SK-N-SH treated with all-trans-retinoic acid at 6 μM for 48 hours (cell line): ENCODE results near the gene TTC33.
"Not testable (repeated sequence)": the region's sequence is repeated elsewhere in the genome, so short reads cannot be mapped to it uniquely, and the experiment has no call there.

Experiments used
- ATAC-seq: fragments of 200-7000 bp; cut with Tn5 transposase; 3 replicates; pipeline ENCODE4 v1.9.1; 2020; ENCODE audit warnings: mild to moderate bottlenecking, moderate library complexity
- ARNTL ChIP-seq: fragments of 450-650 bp; formaldehyde crosslinking; IDR thresholded peaks from 2 replicates; pipeline ENCODE4 v1.5.0; 2020; ENCODE audit warnings: low read depth, mild to moderate bottlenecking, moderate library complexity, borderline replicate concordance
- CSDC2 ChIP-seq: fragments of 250-450 bp; sonication (Bioruptor Pico); IDR thresholded peaks from 2 replicates; pipeline ENCODE4 v1.5.0; 2020; ENCODE audit warnings: mild to moderate bottlenecking, moderate library complexity
- ESRRG ChIP-seq: fragments of 250-450 bp; sonication (Bioruptor Pico); IDR thresholded peaks from 2 replicates; pipeline ENCODE4 v1.6.1; 2021; ENCODE audit warnings: mild to moderate bottlenecking
- GLIS3 ChIP-seq: fragments of 250-450 bp; sonication (Bioruptor Pico); IDR thresholded peaks from 2 replicates; pipeline ENCODE4 v1.5.0; 2020; ENCODE audit warnings: mild to moderate bottlenecking, moderate library complexity
- OSR1 ChIP-seq: fragments of 250-450 bp; sonication (Bioruptor Pico); IDR thresholded peaks from 2 replicates; pipeline ENCODE4 v1.8.0; 2022; ENCODE audit warnings: moderate library complexity, mild to moderate bottlenecking, inconsistent platforms
- PPARA ChIP-seq: fragments of 250-450 bp; sonication (Bioruptor Pico); IDR thresholded peaks from 2 replicates; pipeline ENCODE4 v1.5.0; 2020; ENCODE audit warnings: mild to moderate bottlenecking, borderline replicate concordance
- TCF4 ChIP-seq: fragments of 250-450 bp; sonication (Bioruptor Pico); IDR thresholded peaks from 2 replicates; pipeline ENCODE4 v1.8.0; 2021; ENCODE audit warnings: mild to moderate bottlenecking, moderate library complexity, borderline replicate concordance
- TOX ChIP-seq: fragments of 250-450 bp; sonication (Bioruptor Pico); IDR thresholded peaks from 2 replicates; pipeline ENCODE4 v1.8.0; 2021; ENCODE audit warnings: mild to moderate bottlenecking, moderate library complexity, borderline replicate concordance
- ZFP3 ChIP-seq: fragments of 250-450 bp; sonication (Bioruptor Pico); IDR thresholded peaks from 2 replicates; pipeline ENCODE4 v1.5.0; 2020; ENCODE audit warnings: mild to moderate bottlenecking, moderate library complexity
- ZFP30 ChIP-seq: fragments of 450-650 bp; formaldehyde crosslinking; IDR thresholded peaks from 2 replicates; pipeline ENCODE4 v1.5.0; 2022; ENCODE audit warnings: mild to moderate bottlenecking, moderate library complexity
- ZNF565 ChIP-seq: fragments of 450-650 bp; formaldehyde crosslinking; conservative IDR thresholded peaks from 2 replicates; pipeline ENCODE4 v1.5.0; 2020; ENCODE audit warnings: low read depth, mild to moderate bottlenecking, moderate library complexity
- ZNF70 ChIP-seq: fragments of 450-650 bp; formaldehyde crosslinking; IDR thresholded peaks from 2 replicates; pipeline ENCODE4 v1.5.0; 2020; ENCODE audit warnings: mild to moderate bottlenecking, moderate library complexity
- ZNF8 ChIP-seq: fragments of 450-650 bp; formaldehyde crosslinking; IDR thresholded peaks from 2 replicates; pipeline ENCODE4 v1.5.0; 2020; ENCODE audit warnings: mild to moderate bottlenecking, moderate library complexity
- TF ChIP-seq, protein P1 (sequence below): fragments of 250-450 bp; sonication (Bioruptor Pico); IDR thresholded peaks from 2 replicates; pipeline ENCODE4 v1.5.0; 2020; ENCODE audit warnings: mild to moderate bottlenecking, moderate library complexity
- TF ChIP-seq, protein P2 (sequence below): fragments of 250-450 bp; sonication (Bioruptor Pico); IDR thresholded peaks from 2 replicates; pipeline ENCODE4 v1.8.0; 2021; ENCODE audit warnings: low read depth, mild to moderate bottlenecking, moderate library complexity, borderline replicate concordance
- TF ChIP-seq, protein P3 (sequence below): fragments of 250-450 bp; sonication (Bioruptor Pico); IDR thresholded peaks from 2 replicates; pipeline ENCODE4 v1.5.1; 2021; ENCODE audit warnings: mild to moderate bottlenecking, moderate library complexity
- TF ChIP-seq, protein P4 (sequence below): fragments of 250-450 bp; sonication (Bioruptor Pico); IDR thresholded peaks from 2 replicates; pipeline ENCODE4 v1.5.1; 2020; ENCODE audit warnings: low read depth, mild to moderate bottlenecking, moderate library complexity

Gene TTC33

DNA sequence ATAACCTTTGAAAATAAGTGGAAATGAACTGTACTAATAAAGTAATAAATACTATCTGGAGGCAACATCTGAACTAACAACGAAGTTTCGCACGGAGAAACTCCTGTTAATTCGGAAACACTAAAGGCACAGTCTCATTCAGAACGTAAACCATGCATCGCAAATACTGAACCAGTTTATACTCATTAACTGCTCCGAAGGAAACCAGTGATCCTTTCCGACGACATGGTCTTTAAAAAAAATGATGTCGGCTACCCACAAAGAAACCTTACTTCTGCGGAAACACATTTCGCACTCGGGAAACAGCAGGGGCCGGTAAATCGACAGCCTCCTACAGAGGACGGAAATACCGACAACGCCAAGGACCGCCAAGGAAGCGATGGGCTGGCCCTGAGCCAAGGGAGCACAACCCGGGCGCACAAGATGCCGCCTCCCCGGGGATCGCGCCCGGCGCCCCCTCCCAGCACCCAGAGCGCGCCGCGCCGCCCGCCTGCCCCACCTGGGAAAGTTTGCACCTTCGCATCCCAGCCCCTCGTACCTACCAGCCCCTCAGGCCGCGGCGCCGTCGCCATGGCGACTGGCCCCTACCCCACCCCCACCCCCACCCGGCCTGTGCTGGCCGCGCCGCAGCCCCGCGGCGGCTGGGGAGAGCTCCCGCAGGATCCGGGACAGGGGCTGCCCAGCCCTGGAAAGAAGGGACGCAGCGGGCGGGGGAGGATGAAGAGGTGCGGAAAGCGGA lies 41.7 kb upstream of the TTC33 start:
- TF ChIP-seq ZFP30 (no peak), ARNTL (CRISPR knock-in tag) (no peak), ZNF70 (CRISPR knock-in tag) (no peak), ZNF8 (no peak), GLIS3 (CRISPR knock-in tag) (no peak), ESRRG (CRISPR knock-in tag) (no peak), TCF4 (CRISPR knock-in tag) (no peak)
- TF ChIP-seq, protein P1, sequence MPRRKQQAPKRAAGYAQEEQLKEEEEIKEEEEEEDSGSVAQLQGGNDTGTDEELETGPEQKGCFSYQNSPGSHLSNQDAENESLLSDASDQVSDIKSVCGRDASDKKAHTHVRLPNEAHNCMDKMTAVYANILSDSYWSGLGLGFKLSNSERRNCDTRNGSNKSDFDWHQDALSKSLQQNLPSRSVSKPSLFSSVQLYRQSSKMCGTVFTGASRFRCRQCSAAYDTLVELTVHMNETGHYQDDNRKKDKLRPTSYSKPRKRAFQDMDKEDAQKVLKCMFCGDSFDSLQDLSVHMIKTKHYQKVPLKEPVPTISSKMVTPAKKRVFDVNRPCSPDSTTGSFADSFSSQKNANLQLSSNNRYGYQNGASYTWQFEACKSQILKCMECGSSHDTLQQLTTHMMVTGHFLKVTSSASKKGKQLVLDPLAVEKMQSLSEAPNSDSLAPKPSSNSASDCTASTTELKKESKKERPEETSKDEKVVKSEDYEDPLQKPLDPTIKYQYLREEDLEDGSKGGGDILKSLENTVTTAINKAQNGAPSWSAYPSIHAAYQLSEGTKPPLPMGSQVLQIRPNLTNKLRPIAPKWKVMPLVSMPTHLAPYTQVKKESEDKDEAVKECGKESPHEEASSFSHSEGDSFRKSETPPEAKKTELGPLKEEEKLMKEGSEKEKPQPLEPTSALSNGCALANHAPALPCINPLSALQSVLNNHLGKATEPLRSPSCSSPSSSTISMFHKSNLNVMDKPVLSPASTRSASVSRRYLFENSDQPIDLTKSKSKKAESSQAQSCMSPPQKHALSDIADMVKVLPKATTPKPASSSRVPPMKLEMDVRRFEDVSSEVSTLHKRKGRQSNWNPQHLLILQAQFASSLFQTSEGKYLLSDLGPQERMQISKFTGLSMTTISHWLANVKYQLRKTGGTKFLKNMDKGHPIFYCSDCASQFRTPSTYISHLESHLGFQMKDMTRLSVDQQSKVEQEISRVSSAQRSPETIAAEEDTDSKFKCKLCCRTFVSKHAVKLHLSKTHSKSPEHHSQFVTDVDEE (CRISPR knock-in tag) = no peak
- TF ChIP-seq, protein P2, sequence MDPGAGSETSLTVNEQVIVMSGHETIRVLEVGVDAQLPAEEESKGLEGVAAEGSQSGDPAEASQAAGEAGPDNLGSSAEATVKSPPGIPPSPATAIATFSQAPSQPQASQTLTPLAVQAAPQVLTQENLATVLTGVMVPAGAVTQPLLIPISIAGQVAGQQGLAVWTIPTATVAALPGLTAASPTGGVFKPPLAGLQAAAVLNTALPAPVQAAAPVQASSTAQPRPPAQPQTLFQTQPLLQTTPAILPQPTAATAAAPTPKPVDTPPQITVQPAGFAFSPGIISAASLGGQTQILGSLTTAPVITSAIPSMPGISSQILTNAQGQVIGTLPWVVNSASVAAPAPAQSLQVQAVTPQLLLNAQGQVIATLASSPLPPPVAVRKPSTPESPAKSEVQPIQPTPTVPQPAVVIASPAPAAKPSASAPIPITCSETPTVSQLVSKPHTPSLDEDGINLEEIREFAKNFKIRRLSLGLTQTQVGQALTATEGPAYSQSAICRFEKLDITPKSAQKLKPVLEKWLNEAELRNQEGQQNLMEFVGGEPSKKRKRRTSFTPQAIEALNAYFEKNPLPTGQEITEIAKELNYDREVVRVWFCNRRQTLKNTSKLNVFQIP (CRISPR knock-in tag) = no peak
- TF ChIP-seq, protein P3, sequence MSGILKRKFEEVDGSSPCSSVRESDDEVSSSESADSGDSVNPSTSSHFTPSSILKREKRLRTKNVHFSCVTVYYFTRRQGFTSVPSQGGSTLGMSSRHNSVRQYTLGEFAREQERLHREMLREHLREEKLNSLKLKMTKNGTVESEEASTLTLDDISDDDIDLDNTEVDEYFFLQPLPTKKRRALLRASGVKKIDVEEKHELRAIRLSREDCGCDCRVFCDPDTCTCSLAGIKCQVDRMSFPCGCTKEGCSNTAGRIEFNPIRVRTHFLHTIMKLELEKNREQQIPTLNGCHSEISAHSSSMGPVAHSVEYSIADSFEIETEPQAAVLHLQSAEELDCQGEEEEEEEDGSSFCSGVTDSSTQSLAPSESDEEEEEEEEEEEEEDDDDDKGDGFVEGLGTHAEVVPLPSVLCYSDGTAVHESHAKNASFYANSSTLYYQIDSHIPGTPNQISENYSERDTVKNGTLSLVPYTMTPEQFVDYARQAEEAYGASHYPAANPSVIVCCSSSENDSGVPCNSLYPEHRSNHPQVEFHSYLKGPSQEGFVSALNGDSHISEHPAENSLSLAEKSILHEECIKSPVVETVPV (CRISPR knock-in tag) = no peak
- peak; percentile 74 for ATAC-seq

DNA sequence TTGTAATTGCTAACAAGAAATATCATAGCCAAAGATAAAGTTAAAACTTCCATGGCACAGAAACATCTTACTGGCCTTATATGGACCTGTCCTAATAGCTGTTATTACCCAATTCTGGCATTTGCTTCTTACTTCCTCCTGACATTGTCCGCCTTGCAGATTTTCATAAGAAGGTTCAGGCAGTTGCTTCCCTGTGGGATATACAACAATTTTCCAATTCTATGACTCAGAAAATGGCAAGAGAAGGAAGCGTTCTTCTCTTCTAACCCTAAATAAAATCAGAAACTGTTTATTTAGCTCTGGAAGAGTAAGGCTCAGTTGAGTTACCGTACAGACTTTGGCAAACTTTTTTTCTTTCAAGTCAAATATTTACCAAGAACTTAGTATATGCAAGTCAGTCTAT lies 40.7 kb upstream of the TTC33 start:
- no peak for ATAC-seq
- TF ChIP-seq ZNF70 (CRISPR knock-in tag) = no peak
- no peak for TF ChIP-seq TCF4 (CRISPR knock-in tag)
- TF ChIP-seq CSDC2 (CRISPR knock-in tag) = no peak
- no peak for TF ChIP-seq ARNTL (CRISPR knock-in tag)
- TF ChIP-seq TOX (CRISPR knock-in tag) = no peak
- no peak for TF ChIP-seq ESRRG (CRISPR knock-in tag)
- no peak for TF ChIP-seq ZNF8
- no peak for TF ChIP-seq GLIS3 (CRISPR knock-in tag)
- no peak for TF ChIP-seq ZNF565 (CRISPR knock-in tag)
- TF ChIP-seq, protein P1 (CRISPR knock-in tag) = no peak
- no peak for TF ChIP-seq PPARA
- TF ChIP-seq, protein P4, sequence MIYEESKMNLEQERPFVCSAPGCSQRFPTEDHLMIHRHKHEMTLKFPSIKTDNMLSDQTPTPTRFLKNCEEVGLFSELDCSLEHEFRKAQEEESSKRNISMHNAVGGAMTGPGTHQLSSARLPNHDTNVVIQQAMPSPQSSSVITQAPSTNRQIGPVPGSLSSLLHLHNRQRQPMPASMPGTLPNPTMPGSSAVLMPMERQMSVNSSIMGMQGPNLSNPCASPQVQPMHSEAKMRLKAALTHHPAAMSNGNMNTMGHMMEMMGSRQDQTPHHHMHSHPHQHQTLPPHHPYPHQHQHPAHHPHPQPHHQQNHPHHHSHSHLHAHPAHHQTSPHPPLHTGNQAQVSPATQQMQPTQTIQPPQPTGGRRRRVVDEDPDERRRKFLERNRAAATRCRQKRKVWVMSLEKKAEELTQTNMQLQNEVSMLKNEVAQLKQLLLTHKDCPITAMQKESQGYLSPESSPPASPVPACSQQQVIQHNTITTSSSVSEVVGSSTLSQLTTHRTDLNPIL = no peak
- TF ChIP-seq, protein P2 (CRISPR knock-in tag) = no peak
- no peak for TF ChIP-seq ZFP30
- no peak for TF ChIP-seq ZFP3 (CRISPR knock-in tag)
- TF ChIP-seq, protein P3 (CRISPR knock-in tag) = no peak
- TF ChIP-seq OSR1 = no peak

DNA sequence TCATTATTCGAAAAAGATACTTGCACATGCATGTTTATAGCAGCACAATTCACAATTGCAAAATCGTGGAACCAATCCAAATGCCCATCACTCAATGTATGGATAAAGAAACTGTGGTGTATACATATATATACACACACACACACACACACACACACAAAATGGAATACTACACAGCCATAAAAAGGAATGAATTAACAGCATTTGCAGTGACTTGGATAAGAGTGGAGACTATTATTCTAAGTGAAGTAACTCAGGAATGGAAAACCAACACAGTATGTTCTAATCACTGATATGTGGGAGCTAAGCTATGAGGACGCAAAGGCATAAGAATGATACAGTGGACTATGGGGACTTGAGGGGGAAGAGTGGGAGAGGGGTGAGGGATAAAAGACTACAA lies 39.1 kb upstream of the TTC33 start:
- ATAC-seq = not testable (repeated sequence)

DNA sequence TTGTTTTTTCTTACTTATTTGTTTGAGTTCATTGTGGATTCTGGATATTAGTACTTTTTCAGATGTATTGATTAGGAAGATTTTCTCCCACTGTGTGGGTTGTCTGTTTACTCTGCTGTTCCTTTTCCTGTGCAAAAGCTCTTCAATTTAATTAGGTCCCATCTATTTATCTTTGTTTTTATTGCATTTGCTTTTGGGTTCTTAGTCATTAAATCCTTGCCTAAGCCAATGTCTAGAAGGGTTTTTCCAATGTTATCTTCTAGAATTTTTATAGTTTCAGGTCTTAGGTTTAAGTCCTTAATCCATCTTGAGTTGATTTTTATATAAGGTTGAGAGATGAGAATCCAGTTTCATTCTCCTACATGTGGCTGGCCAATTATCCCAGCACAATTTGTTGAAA lies 38.6 kb upstream of the TTC33 start:
- ATAC-seq = not testable (repeated sequence)

DNA sequence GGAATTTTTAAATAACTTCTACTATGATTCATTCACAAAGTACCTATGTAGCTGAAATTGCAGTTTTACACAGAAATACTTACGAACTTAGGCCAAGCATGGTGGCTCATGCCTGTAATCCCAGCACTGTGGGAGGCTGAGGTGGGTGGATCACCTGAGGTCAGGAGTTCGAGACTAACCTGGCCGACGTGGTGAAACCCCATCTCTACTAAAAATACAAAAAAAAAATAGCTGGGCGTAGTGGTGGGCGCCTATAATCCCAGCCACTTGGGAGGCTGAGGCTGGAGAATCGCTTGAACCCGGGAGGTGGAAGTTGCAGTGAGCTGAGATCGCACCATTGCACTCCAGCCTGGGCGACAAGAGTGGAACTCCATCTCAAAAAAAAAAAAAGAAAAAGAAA lies 36.9 kb upstream of the TTC33 start:
- ATAC-seq = not testable (repeated sequence)
